Amniotic stem cell (primary cell): ENCODE measurements around the gene NUDCD3.
"Not testable (repeated sequence)": the region's sequence is repeated elsewhere in the genome, so short reads cannot be mapped to it uniquely, and the experiment has no call there.

Experiments
- DNase-seq: peaks from one replicate; lab custom pipeline; 2025; lab: John Stamatoyannopoulos, UW

NUDCD3 gene

DNA sequence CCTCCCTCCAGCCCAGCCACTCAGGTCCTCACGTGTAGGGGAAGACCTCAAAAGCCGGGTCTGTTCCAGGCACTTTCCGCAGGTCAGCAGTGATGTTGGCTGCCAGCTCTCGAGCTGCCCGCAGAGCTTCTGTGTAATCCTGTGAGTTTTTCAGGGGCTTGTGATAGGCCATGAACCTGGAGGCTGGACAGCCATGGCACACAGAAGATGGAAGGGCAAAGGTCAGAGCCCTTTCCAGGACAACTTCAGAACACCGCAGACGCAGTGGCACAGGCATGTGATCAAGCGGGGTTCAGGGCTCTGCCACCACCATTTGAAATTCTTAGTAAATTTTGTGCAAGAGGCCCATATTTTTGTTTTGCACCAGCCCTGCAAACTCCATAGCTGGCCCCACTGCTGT, 26.7 kb upstream of the NUDCD3 start:
- DNase-seq, result no peak

DNA sequence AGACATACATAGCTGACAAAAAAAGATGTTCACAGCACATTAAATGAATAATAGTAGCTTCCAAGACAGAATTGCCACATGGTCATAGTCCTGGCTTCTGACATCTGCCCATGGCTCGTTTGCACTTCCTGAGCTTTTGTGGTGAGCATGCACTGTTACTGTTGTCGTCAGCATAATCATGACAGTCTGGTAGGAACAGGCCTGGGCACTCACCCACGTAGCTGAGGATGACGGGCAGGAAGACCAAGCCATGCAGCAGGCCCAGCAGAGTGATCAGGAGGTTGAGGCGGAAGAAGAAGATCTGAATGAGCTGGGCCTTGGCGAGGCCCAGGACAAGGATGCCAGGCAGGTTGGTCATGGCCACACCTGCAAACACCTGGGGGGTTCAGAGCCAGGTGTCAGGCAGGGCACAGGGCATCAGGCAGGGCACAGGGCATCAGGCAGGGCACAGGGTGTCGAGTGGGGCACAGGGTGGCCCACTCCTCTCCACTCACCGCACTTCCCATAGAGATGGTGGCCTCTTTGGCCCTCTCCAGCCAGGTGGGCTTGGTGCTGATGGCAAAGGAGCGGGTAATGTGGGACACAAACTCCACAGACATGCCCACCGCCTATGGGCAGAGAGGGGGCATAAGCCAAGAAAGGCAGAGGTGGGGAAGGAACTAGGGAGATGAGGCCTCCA, 25.3 kb upstream of the NUDCD3 start:
- DNase-seq, result no peak

DNA sequence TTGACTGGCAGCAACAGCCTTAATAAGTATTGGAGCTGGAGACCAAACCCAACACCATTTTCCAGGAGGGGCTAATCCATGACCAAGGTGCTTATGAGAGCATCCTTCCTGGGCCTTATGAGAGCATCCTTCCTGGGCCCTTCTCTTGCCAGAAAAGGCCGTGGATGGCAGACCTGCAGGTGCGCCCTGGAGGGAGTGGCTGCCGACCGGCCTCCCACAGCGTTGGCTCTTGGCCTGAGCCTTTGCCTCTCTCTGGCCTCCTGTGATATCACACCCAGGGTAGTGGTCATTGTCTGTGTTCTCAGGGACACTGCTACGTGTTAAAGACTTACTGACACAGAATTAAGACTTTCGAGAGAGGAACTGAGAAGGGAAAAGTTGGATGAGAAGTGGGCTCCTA, 22.3 kb upstream of the NUDCD3 start:
- no peak for DNase-seq

DNA sequence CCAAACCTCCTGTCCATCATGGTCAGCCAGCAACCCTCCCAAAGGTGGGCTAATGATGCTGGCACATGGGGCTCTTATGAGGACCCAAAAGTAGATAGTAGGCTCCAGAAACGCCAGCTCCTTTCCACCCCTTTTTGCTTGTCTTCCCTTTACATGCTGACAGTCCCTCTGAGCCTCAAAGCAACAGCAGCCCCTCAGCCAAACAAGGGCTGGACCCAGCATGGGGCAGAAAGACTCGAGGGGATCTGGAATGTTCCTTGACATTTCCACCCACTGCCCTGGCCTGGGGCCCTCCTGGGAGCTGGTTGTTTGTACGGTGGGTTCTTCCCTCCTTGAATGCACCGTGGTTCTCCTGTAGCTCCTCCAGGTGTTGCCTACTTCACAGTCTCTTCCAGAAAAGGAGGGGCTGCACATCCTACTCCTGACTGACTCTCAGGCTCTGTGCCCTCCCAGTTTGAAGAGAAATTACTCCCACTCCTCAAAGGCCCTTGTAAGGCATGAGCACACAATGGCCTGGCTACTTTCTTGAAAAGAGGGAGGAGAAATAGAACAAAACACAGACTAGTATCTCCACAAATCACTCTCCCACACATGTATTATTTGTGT, 21.5 kb upstream of the NUDCD3 start:
- no peak for DNase-seq

DNA sequence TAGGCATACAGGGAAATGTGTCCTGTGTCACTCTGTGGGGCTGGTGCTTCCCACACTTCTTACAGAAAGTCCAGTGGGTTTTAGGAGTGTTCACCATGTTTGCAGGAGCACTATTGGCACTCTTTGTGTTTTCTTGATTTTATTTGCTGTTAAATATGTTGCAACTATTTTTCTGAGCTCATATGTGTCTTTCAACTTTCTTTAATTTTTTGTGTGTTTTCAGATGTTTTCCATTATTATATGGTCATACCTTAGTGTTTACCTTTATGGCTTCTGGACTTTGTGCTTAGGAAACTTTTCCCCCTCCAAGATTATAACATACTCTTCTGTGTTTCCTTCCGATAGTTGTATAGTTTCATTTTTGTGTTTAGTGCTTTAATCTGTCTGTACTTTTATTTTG, 20.8 kb upstream of the NUDCD3 start:
- DNase-seq, result no peak

DNA sequence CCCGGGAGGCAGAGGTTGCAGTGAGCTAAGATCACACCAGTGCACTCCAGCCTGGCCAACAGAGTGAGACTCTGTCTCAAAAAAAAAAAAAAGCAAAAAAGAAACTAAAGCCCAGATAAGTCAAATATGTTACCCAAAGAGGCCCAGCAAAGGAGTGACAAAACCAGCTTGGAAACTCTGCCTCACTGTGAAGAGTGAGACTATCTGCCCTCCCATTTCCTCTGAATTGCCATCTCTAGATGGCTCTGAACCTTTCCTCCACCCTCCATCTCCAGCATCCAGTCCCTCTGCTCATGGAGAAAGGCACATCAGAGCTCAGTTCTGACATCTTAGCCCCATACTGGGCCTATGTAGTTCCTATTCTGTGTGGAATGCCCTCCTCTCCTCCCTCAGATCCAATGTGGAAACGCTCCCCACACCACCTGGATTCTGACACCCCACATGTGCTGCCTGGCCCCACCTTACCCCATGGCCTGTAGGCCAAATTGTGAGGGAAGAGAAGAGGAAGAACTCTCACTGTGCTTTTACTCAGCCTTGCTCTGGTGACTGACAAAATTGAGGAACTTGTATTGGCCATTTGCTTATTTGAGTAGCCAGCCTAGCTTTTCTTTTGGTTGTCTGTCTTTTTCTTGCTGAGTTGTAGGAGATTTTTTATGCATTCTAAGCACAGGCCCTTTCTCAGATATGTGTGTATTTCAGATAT, 18.0 kb upstream of the NUDCD3 start:
- no peak for DNase-seq

DNA sequence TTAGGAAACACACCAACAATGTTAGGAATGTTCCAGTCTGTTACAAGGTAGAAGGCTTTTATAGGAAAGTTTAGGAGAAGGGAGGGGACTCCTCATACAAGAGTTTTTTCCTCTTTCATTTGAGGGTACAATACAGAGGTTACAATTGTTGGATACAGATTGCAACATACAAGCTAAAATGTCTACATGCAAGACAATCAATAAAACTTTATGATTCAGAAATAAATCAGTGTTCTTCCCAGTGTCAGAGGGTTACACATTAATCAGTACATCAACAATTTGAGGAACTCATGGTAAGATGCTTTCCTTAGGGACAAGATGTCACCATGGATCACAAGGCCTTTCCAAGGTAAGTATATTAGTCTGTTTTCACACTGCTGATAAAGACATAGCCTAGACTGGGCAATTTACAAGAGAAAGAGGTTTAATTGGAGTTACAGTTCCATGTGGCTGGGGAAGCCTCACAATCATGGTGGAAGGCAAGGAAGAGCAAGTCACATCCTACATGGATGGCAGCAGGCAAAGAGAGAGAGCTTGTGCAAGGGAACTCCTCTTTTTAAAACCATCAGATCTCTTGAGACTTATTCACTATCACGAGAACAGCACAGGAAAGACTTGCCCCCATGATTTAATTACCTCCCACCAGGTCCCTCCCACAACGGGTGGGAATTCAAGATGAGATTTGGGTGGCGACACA, 16.3 kb upstream of the NUDCD3 start:
- not testable (repeated sequence) for DNase-seq

DNA sequence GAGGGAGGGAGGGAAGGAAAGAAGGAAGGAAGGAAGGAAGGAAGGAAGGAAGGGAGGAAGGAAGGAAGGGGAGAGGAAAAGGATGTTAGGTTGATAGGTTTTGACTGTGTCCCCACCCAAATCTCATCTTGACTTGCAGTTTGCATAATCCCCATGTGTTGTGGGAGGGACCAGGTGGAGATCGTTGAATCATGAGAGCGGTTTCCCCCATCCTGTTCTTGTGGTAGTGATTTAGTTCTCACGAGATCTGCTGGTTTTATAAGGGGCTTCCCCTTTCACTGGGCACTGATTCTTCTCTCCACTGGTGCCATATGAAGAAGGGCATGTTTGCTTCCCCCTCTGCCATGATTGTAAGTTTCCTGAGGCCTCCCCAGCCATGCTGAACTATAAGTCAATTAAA, 15.1 kb upstream of the NUDCD3 start:
- no peak for DNase-seq

DNA sequence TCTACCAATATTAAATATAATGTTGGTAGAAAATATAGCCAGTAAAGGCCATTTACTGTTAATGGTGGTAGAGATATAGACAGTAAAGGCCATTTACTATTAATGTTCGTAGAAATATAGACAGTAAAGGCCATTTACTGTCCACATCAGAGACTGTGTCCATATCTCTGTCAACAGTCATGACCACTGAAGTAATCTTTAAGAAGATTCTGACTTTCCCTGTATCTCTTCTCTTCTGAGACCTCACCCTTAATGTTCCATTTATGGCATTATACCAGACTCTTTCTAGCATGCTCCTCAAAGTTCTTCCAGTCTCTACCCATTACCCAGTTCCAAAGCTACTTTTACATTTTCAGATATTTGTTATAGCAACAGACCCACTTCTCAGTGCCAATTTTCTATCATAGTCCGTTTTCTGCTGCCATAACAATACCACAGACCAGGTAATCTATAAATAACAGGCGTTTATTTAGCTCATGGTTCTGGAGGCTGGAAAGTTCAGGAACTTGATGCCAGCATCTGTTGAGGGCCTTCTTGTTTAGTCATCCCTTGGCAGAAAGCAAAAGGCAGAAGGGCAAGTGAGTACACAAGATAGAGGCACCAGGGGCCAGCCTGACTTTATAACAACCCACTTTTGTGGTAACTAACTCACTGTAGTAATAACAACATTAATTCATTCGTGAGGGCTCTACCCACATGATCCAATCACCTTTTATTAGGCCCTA, 7.9 kb upstream of the NUDCD3 start:
- no peak for DNase-seq

DNA sequence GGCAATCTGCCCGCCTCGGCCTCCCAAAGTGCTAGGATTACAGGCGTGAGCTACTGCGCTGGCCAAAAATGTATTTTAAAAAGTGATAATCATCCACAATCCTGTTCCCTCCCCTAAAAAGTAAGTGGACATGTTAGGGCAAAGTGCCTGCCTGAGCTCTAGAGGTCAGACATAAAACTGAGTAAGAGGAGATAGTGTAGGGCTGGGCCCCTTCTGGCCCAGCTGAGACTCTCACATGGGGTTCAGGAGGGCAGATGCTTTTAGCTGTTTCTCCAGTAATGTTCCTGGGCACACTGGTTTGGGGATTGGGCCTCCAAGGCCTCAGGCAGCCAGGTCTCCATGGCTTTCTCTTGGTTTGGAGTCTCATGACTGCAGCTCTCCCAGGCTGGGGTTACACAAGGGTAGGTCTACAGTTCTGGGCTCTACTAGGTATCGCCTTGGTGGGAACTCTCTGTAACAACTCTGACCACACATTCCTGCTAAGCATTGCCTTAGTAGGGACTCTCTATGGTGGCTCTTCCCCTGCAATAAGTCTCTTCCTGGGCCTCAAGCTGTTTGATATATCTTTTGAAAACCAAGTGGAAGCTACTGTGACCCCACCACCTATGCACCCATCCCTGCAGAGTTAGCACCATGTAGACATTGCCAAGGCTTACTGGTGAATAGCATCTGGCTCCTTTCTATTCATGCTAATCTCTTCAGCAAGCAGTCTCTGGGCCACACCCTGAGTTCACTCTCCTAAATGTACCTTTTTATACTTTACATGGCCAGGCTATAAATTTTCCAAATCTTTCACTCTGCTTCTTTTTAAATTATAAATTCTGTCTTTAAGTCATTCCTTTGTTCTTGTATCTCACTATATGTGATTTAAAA, 6.9 kb upstream of the NUDCD3 start:
- DNase-seq, result no peak

DNA sequence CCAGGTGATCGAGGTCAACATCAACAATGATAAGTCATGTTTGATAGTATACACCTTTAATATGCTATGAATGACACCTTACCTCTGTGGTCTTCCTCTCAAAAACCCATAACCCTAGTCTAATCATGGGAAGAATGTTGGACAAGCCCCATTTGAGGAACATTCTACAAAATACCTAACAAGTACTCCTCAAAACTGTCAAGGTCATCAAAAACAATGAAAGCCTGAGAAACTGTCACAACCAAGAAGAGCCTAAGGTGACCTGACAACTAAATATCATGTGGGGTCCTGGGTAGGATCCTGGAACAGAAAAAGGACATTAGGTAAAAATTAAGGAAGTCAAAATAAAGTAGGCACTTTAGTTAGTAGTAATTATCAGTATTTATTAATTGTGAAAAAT, 5.9 kb upstream of the NUDCD3 start:
- DNase-seq, result no peak

DNA sequence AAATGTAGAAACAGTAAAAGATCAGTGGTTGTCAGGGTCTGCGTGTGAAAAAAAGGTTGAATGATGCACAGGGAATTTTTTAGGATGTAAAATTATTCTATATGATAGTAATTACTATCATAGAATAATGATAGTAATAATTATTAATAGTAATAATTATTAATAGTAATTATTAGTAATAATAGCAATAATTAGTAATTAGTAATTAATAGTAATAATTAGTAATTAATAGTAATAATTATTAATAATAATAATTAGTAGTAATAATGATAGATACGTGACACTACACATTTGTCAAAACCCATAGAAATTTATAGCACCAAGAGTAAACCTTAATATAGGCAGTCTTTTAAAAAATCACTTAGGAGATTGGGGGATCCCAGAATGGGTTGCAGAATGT, 4.5 kb upstream of the NUDCD3 start:
- DNase-seq, result no peak

DNA sequence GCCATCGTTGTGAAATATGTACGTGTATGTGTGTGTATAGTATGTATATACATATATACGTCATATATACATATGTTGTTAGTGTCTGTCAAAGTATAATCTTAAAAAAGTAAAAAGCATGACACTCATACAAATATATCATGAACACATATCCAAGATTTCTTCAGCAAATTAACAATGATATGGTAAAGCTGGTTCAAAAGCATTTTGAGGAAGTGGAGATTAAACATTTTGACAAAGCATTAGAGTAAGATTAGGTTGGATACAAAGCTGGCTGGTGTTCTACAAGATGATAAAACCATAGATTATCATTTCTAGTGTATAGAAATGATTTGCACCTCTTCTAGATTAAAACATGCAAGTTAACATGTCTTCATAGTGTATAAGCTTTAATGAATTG, 771 bp upstream of the NUDCD3 start:
- DNase-seq, result no peak

DNA sequence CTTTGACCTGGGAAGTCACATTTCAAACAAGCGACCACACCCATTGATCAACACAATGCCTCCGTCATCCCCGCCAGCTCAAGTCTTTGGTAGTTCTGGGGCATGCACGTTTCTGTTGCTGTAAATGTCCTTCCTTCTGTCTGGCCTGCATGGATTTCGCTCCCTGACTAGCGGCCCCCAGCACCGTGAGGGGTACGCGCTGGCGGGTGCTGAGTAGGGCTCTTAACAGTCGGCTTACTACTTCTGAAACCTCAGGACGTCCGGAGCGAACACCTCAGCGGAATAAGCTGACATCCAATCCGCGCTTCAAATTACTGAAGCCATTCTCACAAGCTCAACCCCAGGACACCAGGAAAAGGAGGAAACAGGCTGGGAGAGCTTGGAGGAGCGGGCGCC, 505 bp downstream of the NUDCD3 start:
- no peak for DNase-seq

DNA sequence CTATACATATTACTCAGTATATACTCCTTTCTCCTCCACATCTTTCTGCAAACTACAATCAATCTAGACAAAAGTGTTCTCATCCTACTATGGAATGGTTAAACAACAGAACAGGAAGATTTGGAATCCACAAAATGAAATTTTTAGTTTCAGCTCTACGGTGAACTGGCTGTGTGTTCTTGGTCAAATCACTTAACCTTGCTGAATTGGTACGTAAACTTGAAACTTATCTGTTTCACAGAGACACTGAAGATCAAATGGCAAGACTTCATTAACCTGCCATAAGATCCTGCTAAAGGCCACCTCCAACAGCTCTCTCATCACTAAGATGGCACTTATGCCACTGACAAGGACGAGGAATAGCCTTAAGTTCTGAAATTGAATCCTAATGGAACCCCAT, 1.5 kb downstream of the NUDCD3 start:
- no peak for DNase-seq

DNA sequence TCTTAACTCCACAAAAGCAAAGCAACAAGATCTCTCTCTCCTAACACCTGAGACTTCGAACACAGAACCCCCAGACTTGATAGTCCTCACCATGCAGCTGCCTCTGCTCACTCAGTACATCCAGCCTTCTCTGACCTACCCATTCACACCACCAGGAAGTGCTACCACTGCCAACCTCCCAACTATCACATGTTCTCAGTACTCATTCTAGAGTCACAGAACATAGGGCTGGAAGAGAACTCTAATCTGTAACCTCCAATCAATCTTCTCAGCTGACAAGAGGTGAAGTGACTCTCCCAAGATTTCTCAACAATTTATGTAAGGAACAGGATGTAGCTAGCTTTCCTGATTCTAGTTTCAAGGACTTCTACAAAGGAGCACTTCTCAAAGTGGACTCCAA, 3.8 kb downstream of the NUDCD3 start:
- no peak for DNase-seq

DNA sequence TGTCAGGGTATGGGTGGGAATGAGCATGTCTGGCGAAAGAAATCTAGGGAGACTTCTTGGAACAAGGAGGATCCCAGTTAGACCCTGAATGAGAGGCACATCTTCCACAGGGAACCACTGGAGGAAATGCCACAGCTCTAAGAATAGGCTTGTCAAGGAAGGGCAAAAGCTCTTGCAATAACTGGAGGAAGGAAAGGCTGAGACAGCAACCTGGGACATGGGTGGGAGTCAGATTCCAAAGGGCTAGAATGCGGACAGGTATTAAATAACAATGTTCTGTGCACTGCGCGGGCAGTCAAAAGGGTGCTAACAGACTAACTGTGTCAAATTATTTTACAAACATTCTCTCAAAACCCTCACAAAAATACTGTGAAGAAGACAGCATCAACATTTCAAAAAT, 4.5 kb downstream of the NUDCD3 start:
- DNase-seq, result no peak

DNA sequence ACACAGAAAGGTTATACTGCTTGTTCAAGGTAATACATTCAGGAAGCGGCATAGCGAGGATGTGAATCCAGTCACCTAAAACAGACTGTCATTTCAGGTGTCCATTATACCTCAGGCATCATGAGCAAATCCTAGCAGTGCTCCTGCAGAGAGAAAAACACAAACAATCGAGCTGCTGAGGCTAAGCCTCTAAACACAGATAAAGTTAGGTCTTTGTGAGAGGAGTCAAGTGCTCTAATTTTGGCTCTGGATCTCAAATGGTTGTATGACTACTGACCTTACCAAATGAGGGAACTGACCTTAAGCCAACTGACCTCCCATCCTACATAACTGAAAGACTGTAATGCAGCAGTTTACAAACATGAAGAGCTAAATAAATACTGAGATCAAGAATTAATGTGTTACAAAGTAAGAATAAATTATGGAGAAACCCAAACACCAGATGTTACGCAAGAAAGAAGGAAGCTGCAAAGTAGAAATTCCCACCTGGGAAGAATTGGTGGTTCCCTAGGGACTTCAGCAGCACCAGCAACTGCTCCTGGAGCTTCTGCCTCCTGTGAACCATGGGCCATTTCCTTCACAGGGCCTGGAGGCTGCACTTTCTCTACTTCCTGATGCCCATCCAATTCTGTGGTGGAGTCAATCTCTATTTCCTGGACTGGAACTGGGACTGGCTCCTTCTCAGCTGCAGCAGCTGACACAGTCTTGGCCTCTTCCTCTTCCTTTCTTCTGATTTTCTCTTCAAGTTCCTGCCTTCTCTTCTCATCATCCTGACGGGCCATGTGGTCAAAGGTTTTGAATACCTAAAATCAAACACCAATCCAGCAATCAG, 5.8 kb downstream of the NUDCD3 start:
- DNase-seq, result no peak

DNA sequence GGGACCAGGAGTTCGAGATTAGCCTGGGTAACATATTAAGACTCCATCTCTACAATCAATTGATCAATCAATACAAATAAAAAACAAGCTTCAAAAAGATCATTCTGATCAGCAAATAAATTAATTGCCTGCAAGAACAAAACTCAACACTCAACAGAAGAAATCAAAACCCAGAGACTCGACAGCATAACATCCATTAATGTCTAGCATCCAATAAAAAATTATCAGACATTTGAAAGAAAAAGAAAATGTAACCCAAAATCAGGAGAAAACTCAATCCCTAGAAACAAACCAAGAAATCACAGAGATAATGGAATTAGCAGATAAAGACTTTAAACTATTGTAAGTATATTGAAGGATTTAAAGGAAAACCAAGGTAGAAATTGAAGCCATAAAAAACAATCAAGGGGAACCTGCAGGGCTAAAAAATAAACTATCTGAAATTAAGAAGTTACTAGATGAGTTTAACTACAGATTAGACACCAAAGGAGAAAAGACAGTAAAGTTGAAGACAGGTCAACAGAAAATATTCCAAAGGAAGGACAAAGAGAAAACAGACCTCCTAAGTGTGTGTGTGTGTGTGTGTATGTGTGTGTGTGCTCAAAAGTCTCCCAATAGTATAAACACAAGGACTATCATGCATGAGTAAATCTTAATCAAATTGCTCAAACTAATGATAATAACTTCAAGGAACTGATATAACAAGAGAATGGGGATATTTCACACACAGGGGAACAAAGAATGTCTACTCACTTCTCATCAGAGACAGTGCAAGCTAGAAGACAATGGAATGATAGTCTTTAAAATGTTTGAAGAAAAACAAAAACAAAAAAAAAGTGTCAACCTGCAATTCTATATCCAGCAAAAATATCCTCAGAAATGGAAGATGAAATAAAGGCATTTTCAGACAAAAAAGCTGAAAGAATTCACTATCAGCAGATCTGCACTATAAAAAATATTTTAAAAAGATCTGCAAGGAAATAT, 7.7 kb downstream of the NUDCD3 start:
- no peak for DNase-seq
